Neuron (in vitro differentiated cells): ENCODE measurements around the gene CSNK1G1.
"Not testable (repeated sequence)": the region's sequence is repeated elsewhere in the genome, so short reads cannot be mapped to it uniquely, and the experiment has no call there.

Source experiments
- H2AFZ ChIP-seq: one replicate; pipeline ENCODE4 v1.6.1; 2013; ENCODE audit warnings: low read depth, mild to moderate bottlenecking, inconsistent platforms, low read length, moderate library complexity
- H3K27me3 ChIP-seq: one replicate; pipeline ENCODE4 v1.6.1; 2013; ENCODE audit warnings: low read length; ENCODE audit not compliant: insufficient read depth
- H3K36me3 ChIP-seq: one replicate; pipeline ENCODE4 v1.6.1; 2013; ENCODE audit warnings: low read length; ENCODE audit not compliant: insufficient read depth
- H3K4me1 ChIP-seq: one replicate; pipeline ENCODE4 v1.6.1; 2013; ENCODE audit warnings: low read length; ENCODE audit not compliant: insufficient read depth
- H3K4me3 ChIP-seq: 2 replicates; pipeline ENCODE4 v1.5.1; 2013; ENCODE audit warnings: mild to moderate bottlenecking, low read length, moderate library complexity
- H3K9me3 ChIP-seq: one replicate; pipeline ENCODE4 v1.6.1; 2013; ENCODE audit warnings: low read length

CSNK1G1 gene

DNA sequence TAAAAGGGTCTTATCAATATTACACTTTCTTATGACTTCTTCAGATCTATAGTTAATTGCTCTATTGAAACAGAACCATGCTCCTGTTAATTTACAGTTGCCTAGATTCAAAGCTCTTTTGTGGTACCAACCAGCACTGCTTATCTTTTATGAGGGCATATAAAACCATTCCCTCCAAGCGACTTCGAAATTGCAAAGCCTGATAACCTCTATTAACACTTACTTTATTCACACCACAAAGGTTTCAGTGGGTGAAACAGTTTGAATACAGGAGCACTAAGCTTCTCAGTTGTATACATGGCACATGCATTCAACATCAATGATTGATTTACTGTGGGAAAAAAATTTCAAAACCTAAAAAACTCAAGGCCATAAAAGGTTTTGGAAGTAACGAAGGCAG is 118.3 kb downstream of the CSNK1G1 start:
- no peaks in the 10 kb centered on the region for H3K27me3 ChIP-seq
- H3K9me3 ChIP-seq: no peaks in the 10 kb centered on the region
- H2AFZ ChIP-seq: no peak overlapping the region
- no peak overlapping the region for H3K4me3 ChIP-seq
- no peaks in the 10 kb centered on the region for H3K4me1 ChIP-seq
- no peaks in the 10 kb centered on the region for H3K36me3 ChIP-seq

DNA sequence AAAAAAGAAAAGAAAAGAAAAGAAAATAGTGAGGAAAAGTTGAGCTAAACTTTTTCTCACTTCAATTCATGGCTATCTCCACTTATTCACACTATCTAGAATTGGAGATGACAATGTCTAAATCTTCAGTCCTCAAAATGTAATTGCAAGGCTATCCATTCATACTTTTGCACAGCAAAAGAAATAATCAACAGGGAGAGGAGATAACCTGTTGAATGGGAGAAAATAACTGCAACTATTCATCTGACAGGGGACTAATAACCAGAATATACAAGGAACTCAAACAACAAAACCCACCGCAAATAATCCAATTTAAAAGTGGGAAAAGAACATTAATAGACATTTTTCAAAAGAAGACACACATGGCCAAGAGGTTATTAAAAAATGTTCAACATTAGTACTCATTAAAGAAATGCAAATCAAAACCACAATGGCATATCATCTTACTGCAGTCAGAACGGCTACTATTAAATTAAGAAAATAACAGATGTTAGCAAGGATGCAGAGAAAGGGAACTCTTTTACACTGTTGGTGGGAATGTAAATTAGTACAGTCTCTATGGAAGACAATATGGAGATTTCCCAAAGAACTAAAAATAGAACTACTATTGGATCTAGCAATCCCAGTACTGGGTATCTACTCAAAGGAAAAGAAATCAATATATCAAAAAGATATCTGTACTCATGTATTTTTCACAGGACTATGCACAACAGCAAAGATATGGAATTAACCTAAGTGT is 119.6 kb downstream of the CSNK1G1 start:
- no peak overlapping the region for H2AFZ ChIP-seq
- no peaks in the 10 kb centered on the region for H3K4me1 ChIP-seq
- no peaks in the 10 kb centered on the region for H3K9me3 ChIP-seq
- no peaks in the 10 kb centered on the region for H3K27me3 ChIP-seq
- H3K36me3 ChIP-seq: no peaks in the 10 kb centered on the region
- no peak overlapping the region for H3K4me3 ChIP-seq

DNA sequence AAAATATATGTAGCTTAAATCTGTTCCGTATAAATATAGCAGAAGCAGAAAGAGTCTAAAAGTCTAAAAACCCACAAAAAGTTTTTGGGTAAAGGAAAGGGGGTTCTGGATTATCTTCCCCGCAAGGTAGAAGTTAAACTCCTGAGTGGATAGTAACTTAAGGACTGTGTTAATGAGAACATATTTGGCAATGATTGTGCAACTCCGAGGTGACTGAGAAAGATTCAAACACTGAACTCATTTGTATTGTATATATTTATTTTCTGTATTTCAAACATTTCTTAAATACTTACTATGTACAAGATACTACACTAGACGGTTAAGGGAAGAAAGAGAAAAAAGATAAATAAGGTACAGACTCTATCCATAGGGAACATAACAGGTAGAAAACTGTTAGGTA is 120.4 kb downstream of the CSNK1G1 start:
- no peaks in the 10 kb centered on the region for H3K27me3 ChIP-seq

GRCh38 chr15:64233299-64233698 is 122.7 kb downstream of the CSNK1G1 start:
- Histone ChIP-seq H3K36me3 (no peaks in the 10 kb centered on the region), H3K27me3 (no peaks in the 10 kb centered on the region), H2AFZ (no peak overlapping the region), H3K4me1 (no peaks in the 10 kb centered on the region), H3K4me3 (no peak overlapping the region), H3K9me3 (no peaks in the 10 kb centered on the region)

More for the DNA sequence above, 120.4 kb downstream of the CSNK1G1 start:
- Histone ChIP-seq H3K36me3 (no peaks in the 10 kb centered on the region), H3K4me1 (no peaks in the 10 kb centered on the region), H3K4me3 (no peak overlapping the region), H2AFZ (no peak overlapping the region), H3K9me3 (no peaks in the 10 kb centered on the region)

DNA sequence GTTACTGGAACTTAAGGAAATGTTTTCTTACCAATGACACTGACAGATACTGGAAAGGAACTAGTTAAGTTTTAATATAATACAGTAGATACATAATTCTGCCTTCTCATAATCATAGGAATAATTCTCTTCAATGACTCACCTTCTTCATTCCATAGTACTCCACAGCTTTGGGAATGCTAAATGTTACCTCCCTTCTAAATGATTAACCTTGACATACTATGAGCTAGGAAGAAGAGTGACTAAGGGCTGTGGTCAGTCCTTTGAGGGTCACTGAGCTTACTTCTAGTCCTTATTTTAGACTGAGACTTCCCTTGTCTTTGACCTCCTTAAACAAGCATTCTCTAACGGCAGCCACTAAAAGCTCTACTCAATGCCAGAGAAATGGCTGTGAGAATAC is 123.6 kb downstream of the CSNK1G1 start:
- Histone ChIP-seq H3K4me3 (no peak overlapping the region), H3K4me1 (no peaks in the 10 kb centered on the region), H2AFZ (no peak overlapping the region), H3K9me3 (no peaks in the 10 kb centered on the region), H3K36me3 (no peaks in the 10 kb centered on the region), H3K27me3 (no peaks in the 10 kb centered on the region)

DNA sequence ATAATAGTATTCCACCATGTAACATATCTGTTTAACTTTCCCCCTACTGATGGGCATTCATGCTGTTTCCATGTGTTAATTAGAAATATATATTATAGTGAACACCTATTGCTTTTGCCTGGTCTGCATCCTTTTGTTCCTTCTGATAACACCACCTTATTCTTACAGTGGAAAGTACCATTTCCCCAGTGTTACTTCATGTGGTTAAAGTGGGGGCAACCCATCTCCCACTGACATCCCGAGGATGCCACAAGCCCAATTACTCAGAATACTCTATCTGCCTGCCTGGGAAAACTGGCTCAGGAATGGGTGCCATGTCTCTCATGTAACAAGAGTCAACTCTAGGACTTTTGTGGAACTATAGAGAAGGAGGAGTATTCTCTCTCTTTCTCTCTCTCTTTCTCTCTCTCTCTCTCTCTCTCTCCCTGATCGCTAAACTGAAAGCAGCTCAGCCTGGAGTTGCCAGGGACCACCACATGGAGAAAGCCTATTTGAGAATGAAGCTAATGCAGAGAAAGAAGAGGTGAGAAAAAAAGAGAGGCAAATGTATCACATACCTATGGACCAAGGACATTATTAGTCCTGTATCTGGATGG is 126.7 kb downstream of the CSNK1G1 start:
- no peak overlapping the region for H2AFZ ChIP-seq
- H3K27me3 ChIP-seq: no peaks in the 10 kb centered on the region
- peaks cover 8% of the 10 kb centered on the region for H3K9me3 ChIP-seq
- H3K36me3 ChIP-seq: no peaks in the 10 kb centered on the region
- H3K4me3 ChIP-seq: no peak overlapping the region
- H3K4me1 ChIP-seq: no peaks in the 10 kb centered on the region

GRCh38 chr15:64225804-64226203 is 130.2 kb downstream of the CSNK1G1 start:
- no peak overlapping the region for H3K4me3 ChIP-seq
- H3K27me3 ChIP-seq: no peaks in the 10 kb centered on the region
- peaks cover 8% of the 10 kb centered on the region for H3K9me3 ChIP-seq
- H2AFZ ChIP-seq: no peak overlapping the region
- H3K4me1 ChIP-seq: no peaks in the 10 kb centered on the region
- H3K36me3 ChIP-seq: no peaks in the 10 kb centered on the region

DNA sequence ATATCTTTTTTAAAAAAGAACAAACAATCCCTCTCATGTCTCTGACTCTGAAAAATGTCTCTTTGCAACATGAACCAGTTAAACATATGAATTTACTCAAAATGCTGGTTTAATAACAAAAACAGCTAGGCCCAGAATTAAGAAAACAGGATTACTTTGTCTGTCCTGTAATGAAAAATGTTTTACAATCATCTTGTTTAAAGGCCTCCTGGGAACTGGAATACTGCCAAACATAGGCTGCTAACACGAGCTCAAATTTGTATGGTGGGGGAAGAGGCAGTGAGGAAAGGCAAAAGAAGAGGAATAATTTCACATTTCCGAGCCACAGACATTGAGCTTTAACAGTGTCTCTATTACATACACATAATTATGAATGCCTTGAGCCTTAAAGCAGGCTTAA is 131.5 kb downstream of the CSNK1G1 start:
- Histone ChIP-seq H3K4me1 (no peaks in the 10 kb centered on the region), H3K9me3 (peaks cover 8% of the 10 kb centered on the region), H2AFZ (no peak overlapping the region), H3K36me3 (no peaks in the 10 kb centered on the region), H3K4me3 (no peak overlapping the region), H3K27me3 (no peaks in the 10 kb centered on the region)

GRCh38 chr15:64223882-64224281 is 132.1 kb downstream of the CSNK1G1 start:
- H3K4me3 ChIP-seq: no peak overlapping the region
- H3K4me1 ChIP-seq: no peaks in the 10 kb centered on the region
- peaks cover 8% of the 10 kb centered on the region for H3K9me3 ChIP-seq
- H3K36me3 ChIP-seq: no peaks in the 10 kb centered on the region
- H2AFZ ChIP-seq: no peak overlapping the region
- H3K27me3 ChIP-seq: no peaks in the 10 kb centered on the region

DNA sequence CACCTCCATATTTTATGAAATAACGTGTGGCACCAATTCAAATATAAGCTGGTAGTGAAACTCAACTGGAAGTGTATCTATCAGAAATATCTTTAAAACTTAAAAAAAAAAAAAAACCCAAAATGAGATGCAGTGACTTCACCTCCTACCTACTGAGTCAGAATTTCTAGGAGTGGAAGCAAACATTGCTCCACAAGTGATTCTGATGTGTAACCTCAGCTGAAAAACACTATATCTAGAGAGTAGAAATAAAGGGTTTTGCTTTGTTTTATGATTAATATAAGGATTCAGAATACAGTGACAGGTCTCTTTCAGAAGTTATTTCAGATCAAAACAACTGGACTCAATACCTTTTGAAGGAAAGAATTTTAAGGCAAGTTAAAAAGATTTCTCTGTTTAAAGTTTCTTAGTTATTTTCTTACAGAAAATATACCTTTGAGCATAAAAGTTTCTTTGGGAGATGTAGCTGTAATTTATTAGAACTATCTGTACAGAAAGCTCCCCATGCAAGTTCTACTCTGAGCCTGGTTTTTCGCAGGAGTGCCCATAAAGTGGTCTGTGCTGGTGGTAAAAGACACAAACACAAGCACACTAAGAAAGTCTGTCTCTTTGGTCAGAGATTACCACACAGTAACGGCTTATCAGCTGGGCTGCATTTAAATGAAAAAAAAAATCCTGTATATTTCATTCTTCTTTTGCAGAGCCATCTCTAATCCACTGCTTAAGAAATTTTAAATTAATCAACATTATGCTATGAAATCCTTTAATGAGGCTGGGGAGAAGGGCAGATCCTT is 133.2 kb downstream of the CSNK1G1 start:
- Histone ChIP-seq H3K9me3 (peaks cover 8% of the 10 kb centered on the region), H3K4me3 (no peak overlapping the region), H2AFZ (no peak overlapping the region), H3K4me1 (no peaks in the 10 kb centered on the region), H3K36me3 (no peaks in the 10 kb centered on the region), H3K27me3 (no peaks in the 10 kb centered on the region)

DNA sequence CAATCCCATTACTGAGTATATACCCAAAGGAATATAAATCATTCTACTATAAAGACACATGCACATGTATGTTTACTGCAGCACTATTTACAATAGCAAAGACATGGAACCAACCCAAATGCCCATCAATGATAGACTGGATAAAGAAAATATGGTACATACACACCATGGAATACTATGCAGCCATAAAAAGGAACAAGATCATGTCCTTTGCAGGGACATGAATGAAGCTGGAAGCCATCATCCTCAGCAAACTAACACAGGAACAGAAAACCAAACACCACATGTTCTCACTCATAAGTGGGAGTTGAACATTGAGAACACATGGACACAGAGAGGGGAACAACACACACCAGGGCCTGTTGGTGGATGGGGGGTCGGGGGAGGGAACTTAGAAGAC is 134.1 kb downstream of the CSNK1G1 start:
- not testable (repeated sequence) for H3K27me3 ChIP-seq, H2AFZ ChIP-seq, H3K4me3 ChIP-seq, H3K9me3 ChIP-seq, H3K4me1 ChIP-seq, H3K36me3 ChIP-seq

GRCh38 chr15:64217429-64217750 is 138.6 kb downstream of the CSNK1G1 start:
- H2AFZ ChIP-seq, H3K4me1 ChIP-seq, H3K4me3 ChIP-seq, H3K9me3 ChIP-seq, H3K27me3 ChIP-seq: not testable (repeated sequence)
- peaks cover 14% of the 10 kb centered on the region for H3K36me3 ChIP-seq

DNA sequence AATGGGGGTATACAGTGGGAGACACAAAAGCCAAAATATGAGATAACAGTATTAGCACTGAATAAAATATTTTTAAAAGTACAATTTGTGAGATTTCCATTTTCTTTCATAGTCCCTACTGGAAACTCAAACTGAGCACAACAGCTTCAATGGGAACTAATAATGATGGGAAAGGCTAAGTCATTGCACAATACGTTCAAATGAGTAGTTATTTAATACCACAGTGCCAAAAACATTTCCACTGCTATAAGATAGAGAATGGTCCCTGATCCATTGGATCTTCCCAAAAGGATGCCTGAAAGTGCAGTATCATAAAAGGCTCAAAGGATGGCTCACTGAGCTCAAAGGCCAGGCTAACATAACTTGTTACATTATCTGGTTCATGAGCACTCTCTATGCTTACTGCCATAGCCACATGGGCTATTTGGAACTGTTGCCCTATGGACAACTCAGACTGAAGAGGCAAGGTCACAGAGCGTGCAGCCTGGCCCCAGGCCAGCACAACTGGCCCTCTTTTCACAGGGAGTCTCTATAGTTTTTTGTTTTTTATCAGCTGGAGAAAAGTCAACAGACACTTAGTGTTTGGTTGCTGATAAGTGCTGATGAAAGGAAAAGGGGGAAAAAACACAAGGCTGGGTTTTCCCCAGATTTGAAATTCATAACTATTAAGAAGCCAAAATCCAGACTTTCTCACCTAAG is 139.1 kb downstream of the CSNK1G1 start:
- H3K36me3 ChIP-seq: peaks cover 14% of the 10 kb centered on the region
- H3K27me3 ChIP-seq: no peaks in the 10 kb centered on the region
- no peaks in the 10 kb centered on the region for H3K9me3 ChIP-seq
- no peaks in the 10 kb centered on the region for H3K4me1 ChIP-seq
- no peak overlapping the region for H2AFZ ChIP-seq
- H3K4me3 ChIP-seq: no peak overlapping the region
